Endothelial cell of umbilical vein (primary cell): ENCODE data around the gene CLEC17A. TPM values are rescaled to one million over a fixed set of nuclear protein-coding genes. Genes with fewer than 3 reads are reported as not detected.

Experiments used
- BruUV-seq: library from RNA; stranded (reverse); fragments of 400-500 nt; replicated peaks from 2 replicates; lab custom pipeline; 2021; lab: Mats Ljungman, UMichigan
- CTCF ChIA-PET: fragments of 300-600, 350-600 bp; sonication (Branson Sonifier 250); formaldehyde crosslinking; loops from one replicate; lab custom pipeline; 2021; ENCODE audit warnings: antibody characterized with exemption, inconsistent platforms; lab: Charles Lee
- POLR2A ChIA-PET: fragments of 300-600, 350-600 bp; sonication (Branson Sonifier 250); formaldehyde crosslinking; loops from one replicate; lab custom pipeline; 2021; ENCODE audit warnings: antibody characterized with exemption, inconsistent platforms; lab: Charles Lee
- DNase-seq: peaks from one replicate; pipeline ENCODE4 v3.0.0-alpha.2; 2011; ENCODE audit warnings: low read depth, low spot score
- FAIRE-seq: peaks from 2 replicates; lab custom pipeline; 2011; peaks lifted over from hg19 to GRCh38; lab: Jason Lieb, UNC
- H2AFZ ChIP-seq: 2 replicates; pipeline ENCODE4 v1.6.0; 2012; ENCODE audit warnings: low read depth, low read length, control low read depth, inconsistent platforms
- H3K27ac ChIP-seq: 2 replicates; pipeline ENCODE4 v1.5.1; 2011; ENCODE audit warnings: low read depth, mild to moderate bottlenecking, control low read depth, low read length, moderate library complexity; ENCODE audit not compliant: insufficient read depth
- H3K27me3 ChIP-seq, 2 experiments: 2 replicates each; pipeline versions ENCODE4 v1.6.0 to v1.6.1; 2011; ENCODE audit warnings: low read length in 2 of 2, mixed read lengths in 1 of 2; ENCODE audit not compliant: control insufficient read depth in 2 of 2, insufficient read depth in 2 of 2
- H3K36me3 ChIP-seq, 2 experiments: 2 replicates in 1 of 2; 3 replicates in 1 of 2; pipeline ENCODE4 v1.5.1; 2011; ENCODE audit warnings: low read length in 2 of 2, mild to moderate bottlenecking in 1 of 2, moderate library complexity in 1 of 2; ENCODE audit not compliant: control insufficient read depth in 2 of 2, insufficient read depth in 2 of 2; ENCODE audit errors: extremely low read depth in 1 of 2
- H3K4me1 ChIP-seq: 3 replicates; pipeline ENCODE4 v1.5.1; 2011; ENCODE audit warnings: mild to moderate bottlenecking, low read length; ENCODE audit not compliant: control insufficient read depth, insufficient read depth; ENCODE audit errors: extremely low read depth
- H3K4me2 ChIP-seq: 2 replicates; pipeline ENCODE4 v1.6.1; 2011; ENCODE audit warnings: low read length, control low read depth, mixed read lengths; ENCODE audit not compliant: insufficient read depth
- H3K4me3 ChIP-seq, 3 experiments: fragments of 200-600 bp in 1 of 3; sonication (generic), shearing (Covaris generic) in 1 of 3; replicated peaks in 1 of 3; 2 replicates each; pipeline ENCODE4 v1.5.1; 2011 to 2016; ENCODE audit warnings: control low read depth in 3 of 3, low read length in 3 of 3, mild to moderate bottlenecking in 2 of 3, inconsistent platforms in 1 of 3, low read depth in 1 of 3, moderate library complexity in 1 of 3; ENCODE audit not compliant: insufficient read depth in 1 of 3
- H3K79me2 ChIP-seq: 2 replicates; pipeline ENCODE4 v1.6.0; 2012; ENCODE audit warnings: low read length, inconsistent platforms; ENCODE audit not compliant: control insufficient read depth, insufficient read depth
- H3K9ac ChIP-seq: replicated peaks from 2 replicates; pipeline ENCODE3; 2011; ENCODE audit warnings: low read length, control low read depth; ENCODE audit not compliant: insufficient read depth; ENCODE audit errors: extremely low read depth
- H3K9me1 ChIP-seq: replicated peaks from 3 replicates; pipeline ENCODE4 v1.6.0; 2011; ENCODE audit warnings: mild to moderate bottlenecking, low read length; ENCODE audit not compliant: control insufficient read depth, insufficient read depth; ENCODE audit errors: extremely low read depth
- H3K9me3 ChIP-seq: replicated peaks from 2 replicates; pipeline ENCODE4 v1.5.1; 2012; ENCODE audit warnings: low read length, inconsistent platforms; ENCODE audit not compliant: control insufficient read depth, insufficient read depth
- H4K20me1 ChIP-seq: replicated peaks from 2 replicates; pipeline ENCODE3; 2011; ENCODE audit warnings: mild to moderate bottlenecking, low read length; ENCODE audit not compliant: control insufficient read depth, insufficient read depth; ENCODE audit errors: extremely low read depth
- EZH2 ChIP-seq: IDR thresholded peaks from 2 replicates; pipeline ENCODE4 v1.6.1; 2012; ENCODE audit warnings: borderline replicate concordance, low read depth, mild to moderate bottlenecking, moderate library complexity, low read length, inconsistent platforms; ENCODE audit not compliant: severe bottlenecking
- GATA2 ChIP-seq: IDR thresholded peaks from 2 replicates; pipeline ENCODE4 v1.7.0; 2011; ENCODE audit warnings: low read depth, mild to moderate bottlenecking, moderate library complexity, mixed read lengths, low read length; ENCODE audit not compliant: insufficient read length, insufficient read depth
- JUN ChIP-seq: IDR thresholded peaks from 2 replicates; pipeline ENCODE4 v1.6.1; 2011; ENCODE audit warnings: borderline replicate concordance, low read depth; ENCODE audit not compliant: insufficient read length, insufficient read depth
- MYC ChIP-seq: IDR thresholded peaks from one replicate; pipeline ENCODE4 v1.6.1; 2011; ENCODE audit warnings: mild to moderate bottlenecking, low read depth, low read length
- POLR2AphosphoS5 ChIP-seq: IDR thresholded peaks from 2 replicates; pipeline ENCODE4 v1.6.1; 2012; ENCODE audit warnings: low read depth, mild to moderate bottlenecking, control low read depth, low read length, moderate library complexity; ENCODE audit not compliant: insufficient read depth
- dilution Hi-C: fragments of 300-500 bp; cut with MboI; formaldehyde crosslinking; loops from one replicate; pipeline ENCODE4 v1.15.0; 2019; ENCODE audit warnings: low sequenced_read_pairs; ENCODE audit not compliant: extremely low pct_ligation_motif_present
- intact Hi-C: fragments of 100-400 bp; cut with micrococcal nuclease; formaldehyde crosslinking; loops from one replicate; pipeline ENCODE4 v1.10.0; 2022
- polyA plus RNA-seq, 4 experiments: library from polyadenylated mRNA; depleted of rRNA in 3 of 4; stranded (reverse) in 3 of 4; unstranded in 1 of 4; fragments of >200 nt; gene quantifications; 2 replicates each; pipeline versions ENCODE4 v1.2.1 to v1.2.3, GENCODE V29; 2011 to 2012; ENCODE audit warnings: missing spikeins in 1 of 4
- total RNA-seq: library from RNA; stranded (reverse); gene quantifications from 2 replicates; pipeline ENCODE4 v1.2.3, GENCODE V29; 2021
- TF ChIP-seq, protein P1 (sequence below), 2 donors: IDR thresholded peaks; 1 replicate in 1 of 2; 2 replicates in 1 of 2; pipeline ENCODE4 v1.5.1; 2011; ENCODE audit warnings: low read length in 2 of 2, mild to moderate bottlenecking in 2 of 2, moderate library complexity in 2 of 2, control low read depth in 1 of 2, inconsistent platforms in 1 of 2, low read depth in 1 of 2; ENCODE audit not compliant: insufficient read depth in 1 of 2; ENCODE audit errors: extremely low read depth in 1 of 2

CLEC17A gene
- total and polyA plus RNA-seq, 2 donors (not counting 3 experiments of a cell fraction or from before 2014, with no cell fraction given), result 0.07 TPM; not detected in 1

DNA sequence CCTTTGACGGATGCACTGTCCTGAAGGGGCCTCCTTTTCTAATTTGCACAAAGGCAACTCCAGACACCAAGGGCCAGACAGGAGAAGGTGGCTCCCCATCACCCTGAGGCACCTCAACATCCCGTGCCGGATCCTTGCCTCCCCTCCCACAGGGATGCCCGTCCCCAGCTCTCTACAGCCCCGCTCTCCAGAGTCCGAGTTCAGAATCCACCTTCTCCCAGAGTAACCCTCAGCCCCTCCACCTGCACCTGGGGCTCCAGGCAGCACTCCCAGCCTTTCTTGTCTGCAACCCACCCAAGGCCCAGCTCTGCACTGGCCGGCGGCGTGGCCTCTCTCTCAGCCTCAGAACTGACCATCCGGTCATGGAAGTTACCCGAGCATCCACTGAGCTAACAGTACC is 15.8 kb upstream of the CLEC17A start:
- CTCF ChIA-PET, result interaction anchor here (0.7 to 1.3 kb wide), 2 partner anchors 10 to 119 kb away, joined by 3 to 6 read pairs; no protein-coding TSS in a partner anchor

DNA sequence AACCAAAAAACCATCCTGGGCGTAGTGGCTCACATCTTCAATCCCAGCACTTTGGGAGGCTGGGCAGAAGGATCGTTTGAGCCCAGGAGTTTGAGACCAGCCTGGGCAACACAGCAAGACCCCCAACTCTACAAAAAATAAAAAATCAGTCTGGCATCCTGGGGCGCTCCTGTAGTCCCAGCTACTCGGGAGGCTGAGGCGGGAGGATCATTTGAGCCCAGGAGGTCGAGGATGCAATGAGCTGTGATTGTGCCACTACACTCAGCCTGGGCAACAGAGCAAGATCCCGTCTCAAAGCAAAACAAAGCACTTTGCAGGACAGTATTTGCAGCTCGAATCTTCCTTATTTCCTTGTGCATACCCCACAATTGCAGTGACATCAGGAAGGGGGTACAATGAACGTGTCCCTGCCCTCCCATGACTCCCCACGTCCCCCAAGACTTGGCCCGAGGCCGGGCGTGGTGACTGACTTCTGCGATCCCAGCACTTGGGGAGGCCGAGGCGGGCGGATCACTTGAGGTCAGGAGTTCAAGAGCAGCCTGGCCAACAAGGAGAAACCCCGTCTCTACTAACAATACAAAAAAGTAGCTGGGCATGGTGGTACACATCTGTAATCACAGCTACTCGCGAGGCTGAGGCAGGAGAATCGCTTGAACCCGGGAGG is 11.9 kb upstream of the CLEC17A start:
- H3K4me3 ChIP-seq, result peak overlapping the region; percentile 48 to 96 (median 70)
- DNase-seq (no peak), FAIRE-seq (peak; percentile 59)
- H3K9me3 ChIP-seq, result no peaks in the 10 kb centered on the region
- BruUV-seq, result no TSS peak
- TF ChIP-seq, protein P1, sequence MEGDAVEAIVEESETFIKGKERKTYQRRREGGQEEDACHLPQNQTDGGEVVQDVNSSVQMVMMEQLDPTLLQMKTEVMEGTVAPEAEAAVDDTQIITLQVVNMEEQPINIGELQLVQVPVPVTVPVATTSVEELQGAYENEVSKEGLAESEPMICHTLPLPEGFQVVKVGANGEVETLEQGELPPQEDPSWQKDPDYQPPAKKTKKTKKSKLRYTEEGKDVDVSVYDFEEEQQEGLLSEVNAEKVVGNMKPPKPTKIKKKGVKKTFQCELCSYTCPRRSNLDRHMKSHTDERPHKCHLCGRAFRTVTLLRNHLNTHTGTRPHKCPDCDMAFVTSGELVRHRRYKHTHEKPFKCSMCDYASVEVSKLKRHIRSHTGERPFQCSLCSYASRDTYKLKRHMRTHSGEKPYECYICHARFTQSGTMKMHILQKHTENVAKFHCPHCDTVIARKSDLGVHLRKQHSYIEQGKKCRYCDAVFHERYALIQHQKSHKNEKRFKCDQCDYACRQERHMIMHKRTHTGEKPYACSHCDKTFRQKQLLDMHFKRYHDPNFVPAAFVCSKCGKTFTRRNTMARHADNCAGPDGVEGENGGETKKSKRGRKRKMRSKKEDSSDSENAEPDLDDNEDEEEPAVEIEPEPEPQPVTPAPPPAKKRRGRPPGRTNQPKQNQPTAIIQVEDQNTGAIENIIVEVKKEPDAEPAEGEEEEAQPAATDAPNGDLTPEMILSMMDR (IDR thresholded peaks at IDR 0.05; ENCODE audit: extremely low read depth in 1 of 2, insufficient read depth in 1 of 2, low read depth in 1 of 2, low read length in 2 of 2), result no peak
- TF ChIP-seq EZH2, result no peak
- TF ChIP-seq GATA2, result no peak
- no peak for TF ChIP-seq POLR2AphosphoS5
- H3K9ac ChIP-seq, result peak overlapping the region; percentile 62
- POLR2A ChIA-PET, result no interaction called here
- no peak overlapping the region for H3K27ac ChIP-seq
- peak overlapping the region; percentile 16 for H3K4me2 ChIP-seq
- intact Hi-C loops, result no loop called here
- CTCF ChIA-PET, result interaction anchor here (1.4 to 12.1 kb wide), 2 partner anchors 20 to 116 kb away, joined by 4 to 342 read pairs; partner anchors contain the start of gene ZNF333
- no peaks in the 10 kb centered on the region for H4K20me1 ChIP-seq
- H3K4me1 ChIP-seq, result peaks cover 8% of the 10 kb centered on the region
- H3K79me2 ChIP-seq, result peaks cover 22% of the 10 kb centered on the region
- no peak overlapping the region for H2AFZ ChIP-seq
- peaks cover 0 to 4% of the 10 kb centered on the region in 2 experiments for H3K36me3 ChIP-seq
- no peaks in the 10 kb centered on the region for H3K9me1 ChIP-seq
- dilution Hi-C loops, result no loop called here
- H3K27me3 ChIP-seq, result no peaks in the 10 kb centered on the region

More for the DNA sequence above, 15.8 kb upstream of the CLEC17A start:
- POLR2A ChIA-PET, result no interaction called here
- TF ChIP-seq EZH2 (no peak), MYC (no peak), JUN (no peak), POLR2AphosphoS5 (no peak)
- peaks cover 0 to 11% of the 10 kb centered on the region in 2 experiments for H3K36me3 ChIP-seq
- no peaks in the 10 kb centered on the region for H3K9me1 ChIP-seq
- no peaks in the 10 kb centered on the region for H3K9me3 ChIP-seq
- H3K4me1 ChIP-seq, result peaks cover 8% of the 10 kb centered on the region
- no peaks in the 10 kb centered on the region for H3K27me3 ChIP-seq
- no peaks in the 10 kb centered on the region for H4K20me1 ChIP-seq
- H3K4me3 ChIP-seq, result no peak overlapping the region
- no peak overlapping the region for H3K9ac ChIP-seq
- H3K27ac ChIP-seq, result no peak overlapping the region
- intact Hi-C loops, result no loop called here
- dilution Hi-C loops, result no loop called here
- H3K79me2 ChIP-seq, result peaks cover 22% of the 10 kb centered on the region
- DNase-seq, result no peak
- BruUV-seq, result no TSS peak
- H2AFZ ChIP-seq, result no peak overlapping the region
- no peak for FAIRE-seq
- H3K4me2 ChIP-seq, result no peak overlapping the region
